ENCODE measurements around the gene PON1.

- TF ChIP-seq CTCF (IDR thresholded peaks at IDR 0.05) = no peak
- TF ChIP-seq POLR2A (IDR thresholded peaks at IDR 0.05) = no peak
Observed at GRCh38 chr7:95319570-95319969, 4.8 kb downstream of the PON1 start.

Measured in thyroid gland (tissue), 4 donors.